Measurements from ENCODE around the gene HDAC8.

Gene HDAC8

GRCh38 chrX:72348247-72348979, 224.2 kb downstream of the HDAC8 start:
- H4K20me1 ChIP-seq (ENCODE audit: insufficient read depth, low read length) = no peaks in the 10 kb centered on the region
- no peaks in the 10 kb centered on the region for H3K4me1 ChIP-seq (ENCODE audit: low read length)
- H3K9me2 ChIP-seq (replicated peaks; ENCODE audit: insufficient read depth, low read length) = no peaks in the 10 kb centered on the region
- H3K27me3 ChIP-seq (replicated peaks; ENCODE audit: insufficient read depth, low read length) = no peaks in the 10 kb centered on the region
- no peak for DNase-seq
- TF ChIP-seq CTCF (IDR thresholded peaks at IDR 0.05; ENCODE audit: low read length) = no peak
- TF ChIP-seq EZH2 (optimal IDR thresholded peaks at IDR 0.05; ENCODE audit: low read depth, low read length) = no peak
- no peak for TF ChIP-seq EZH2phosphoT487 (IDR thresholded peaks at IDR 0.05; ENCODE audit: low read length)
- no peak overlapping the region for H2AFZ ChIP-seq (ENCODE audit: low read length)
- no peaks in the 10 kb centered on the region for H3K9me3 ChIP-seq (replicated peaks; ENCODE audit: insufficient read depth, low read length)
- no peaks in the 10 kb centered on the region for H3K36me3 ChIP-seq (replicated peaks; ENCODE audit: insufficient read depth, low read length)
- no peak overlapping the region for H3K9ac ChIP-seq (ENCODE audit: low read length)
- H3K27ac ChIP-seq (ENCODE audit: low read length) = no peak overlapping the region
- no peak overlapping the region for H3K4me2 ChIP-seq (ENCODE audit: low read depth, low read length)
- no peaks in the 10 kb centered on the region for H3K79me2 ChIP-seq (ENCODE audit: low read length)
- no peak overlapping the region for H3K4me3 ChIP-seq (ENCODE audit: low read length)
- no peaks in the 10 kb centered on the region for H3F3A ChIP-seq (ENCODE audit: insufficient read depth, low read length)

GRCh38 chrX:72347366-72347765, 225.3 kb downstream of the HDAC8 start:
- H3K27ac ChIP-seq (ENCODE audit: low read length) = no peak overlapping the region
- H3K36me3 ChIP-seq (replicated peaks; ENCODE audit: insufficient read depth, low read length) = no peaks in the 10 kb centered on the region

GRCh38 chrX:72346302-72346949, 226.2 kb downstream of the HDAC8 start:
- Histone ChIP-seq H3K4me3 (ENCODE audit: low read length) (no peak overlapping the region), H2AFZ (ENCODE audit: low read length) (no peak overlapping the region), H3F3A (ENCODE audit: insufficient read depth, low read length) (no peaks in the 10 kb centered on the region), H3K4me1 (ENCODE audit: low read length) (no peaks in the 10 kb centered on the region), H3K36me3 (replicated peaks; ENCODE audit: insufficient read depth, low read length) (no peaks in the 10 kb centered on the region), H3K27me3 (replicated peaks; ENCODE audit: insufficient read depth, low read length) (no peaks in the 10 kb centered on the region), H3K4me2 (ENCODE audit: low read depth, low read length) (no peak overlapping the region), H3K9me3 (replicated peaks; ENCODE audit: insufficient read depth, low read length) (no peaks in the 10 kb centered on the region), H3K79me2 (ENCODE audit: low read length) (no peaks in the 10 kb centered on the region), H4K20me1 (ENCODE audit: insufficient read depth, low read length) (no peaks in the 10 kb centered on the region), H3K27ac (ENCODE audit: low read length) (no peak overlapping the region), H3K9ac (ENCODE audit: low read length) (no peak overlapping the region), H3K9me2 (replicated peaks; ENCODE audit: insufficient read depth, low read length) (no peaks in the 10 kb centered on the region)
- DNase-seq = no peak
- TF ChIP-seq CTCF (IDR thresholded peaks at IDR 0.05; ENCODE audit: low read length) = no peak
- TF ChIP-seq EZH2 (optimal IDR thresholded peaks at IDR 0.05; ENCODE audit: low read depth, low read length) = no peak
- no peak for TF ChIP-seq EZH2phosphoT487 (IDR thresholded peaks at IDR 0.05; ENCODE audit: low read length)

More at GRCh38 chrX:72347366-72347765, 225.3 kb downstream of the HDAC8 start:
- no peak overlapping the region for H3K9ac ChIP-seq (ENCODE audit: low read length)
- no peak overlapping the region for H3K4me2 ChIP-seq (ENCODE audit: low read depth, low read length)
- DNase-seq = no peak
- no peaks in the 10 kb centered on the region for H3K9me3 ChIP-seq (replicated peaks; ENCODE audit: insufficient read depth, low read length)
- no peaks in the 10 kb centered on the region for H4K20me1 ChIP-seq (ENCODE audit: insufficient read depth, low read length)
- H3K79me2 ChIP-seq (ENCODE audit: low read length) = no peaks in the 10 kb centered on the region
- H2AFZ ChIP-seq (ENCODE audit: low read length) = no peak overlapping the region
- H3F3A ChIP-seq (ENCODE audit: insufficient read depth, low read length) = no peaks in the 10 kb centered on the region
- H3K4me3 ChIP-seq (ENCODE audit: low read length) = no peak overlapping the region
- TF ChIP-seq EZH2 (optimal IDR thresholded peaks at IDR 0.05; ENCODE audit: low read depth, low read length) = no peak
- TF ChIP-seq CTCF (IDR thresholded peaks at IDR 0.05; ENCODE audit: low read length) = no peak
- TF ChIP-seq EZH2phosphoT487 (IDR thresholded peaks at IDR 0.05; ENCODE audit: low read length) = no peak
- no peaks in the 10 kb centered on the region for H3K9me2 ChIP-seq (replicated peaks; ENCODE audit: insufficient read depth, low read length)
- no peaks in the 10 kb centered on the region for H3K4me1 ChIP-seq (ENCODE audit: low read length)
- no peaks in the 10 kb centered on the region for H3K27me3 ChIP-seq (replicated peaks; ENCODE audit: insufficient read depth, low read length)
